Stimulated activated naive CD8-positive, alpha-beta T cell treated with anti-CD3 and anti-CD28 coated beads, Interleukin-15, Interleukin-2, amounts not matched to agents 100 ng/mL and 50 ng/mL, for 24 hours (primary cell): ENCODE results near the gene SPINT2.

Experiments used
- H3K27ac Mint-ChIP-seq: one replicate; pipeline ENCODE4 v1.8.0; 2021; ENCODE audit warnings: mild to moderate bottlenecking, mixed read lengths
- H3K27me3 Mint-ChIP-seq: one replicate; pipeline ENCODE4 v1.8.0; 2021; ENCODE audit warnings: mixed read lengths
- H3K36me3 Mint-ChIP-seq: one replicate; pipeline ENCODE4 v1.8.0; 2021; ENCODE audit warnings: low read depth, mixed read lengths
- H3K4me1 Mint-ChIP-seq: one replicate; pipeline ENCODE4 v1.8.0; 2021; ENCODE audit warnings: low read depth, mixed read lengths
- H3K4me3 Mint-ChIP-seq: one replicate; pipeline ENCODE4 v1.8.0; 2021; ENCODE audit warnings: mild to moderate bottlenecking, mixed read lengths
- H3K9me3 Mint-ChIP-seq: one replicate; pipeline ENCODE4 v1.8.0; 2021; ENCODE audit warnings: mixed read lengths

The SPINT2 gene

GRCh38 chr19:38289955-38290354 lies 25.6 kb downstream of the SPINT2 start:
- no peaks in the 10 kb centered on the region for H3K27me3 Mint-ChIP-seq
- H3K4me3 Mint-ChIP-seq: no peak overlapping the region
- H3K9me3 Mint-ChIP-seq: no peaks in the 10 kb centered on the region
- H3K36me3 Mint-ChIP-seq: peaks cover 11% of the 10 kb centered on the region
- H3K4me1 Mint-ChIP-seq: no peaks in the 10 kb centered on the region
- H3K27ac Mint-ChIP-seq: no peak overlapping the region

- Mint-ChIP-seq H3K27me3 (no peaks in the 10 kb centered on the region), H3K36me3 (peaks cover 11% of the 10 kb centered on the region), H3K4me3 (no peak overlapping the region), H3K4me1 (no peaks in the 10 kb centered on the region), H3K9me3 (no peaks in the 10 kb centered on the region), H3K27ac (no peak overlapping the region)
These were observed 26.3 kb downstream of the SPINT2 start for GRCh38 chr19:38290631-38291147.

- H3K9me3 Mint-ChIP-seq: no peaks in the 10 kb centered on the region
- no peak overlapping the region for H3K4me3 Mint-ChIP-seq
- H3K27me3 Mint-ChIP-seq: no peaks in the 10 kb centered on the region
- no peaks in the 10 kb centered on the region for H3K4me1 Mint-ChIP-seq
- H3K27ac Mint-ChIP-seq: no peak overlapping the region
- H3K36me3 Mint-ChIP-seq: peaks cover 8% of the 10 kb centered on the region
These were observed 27.5 kb downstream of the SPINT2 start for GRCh38 chr19:38291855-38292254.

- Mint-ChIP-seq H3K4me1 (no peaks in the 10 kb centered on the region), H3K27me3 (no peaks in the 10 kb centered on the region), H3K9me3 (no peaks in the 10 kb centered on the region), H3K27ac (no peak overlapping the region), H3K36me3 (peaks cover 7% of the 10 kb centered on the region), H3K4me3 (no peak overlapping the region)
These were observed 28.9 kb downstream of the SPINT2 start for GRCh38 chr19:38293281-38293680.

- Mint-ChIP-seq H3K4me3 (no peak overlapping the region), H3K27me3 (no peaks in the 10 kb centered on the region), H3K27ac (no peak overlapping the region), H3K4me1 (no peaks in the 10 kb centered on the region), H3K36me3 (peaks cover 7% of the 10 kb centered on the region), H3K9me3 (no peaks in the 10 kb centered on the region)
These were observed 29.7 kb downstream of the SPINT2 start for GRCh38 chr19:38294090-38294489.

GRCh38 chr19:38298821-38299680 lies 34.7 kb downstream of the SPINT2 start:
- Mint-ChIP-seq H3K9me3 (no peaks in the 10 kb centered on the region), H3K4me1 (no peaks in the 10 kb centered on the region), H3K27me3 (no peaks in the 10 kb centered on the region), H3K4me3 (no peak overlapping the region), H3K27ac (no peak overlapping the region), H3K36me3 (no peaks in the 10 kb centered on the region)

GRCh38 chr19:38303517-38304351 lies 39.4 kb downstream of the SPINT2 start, which contains the start of gene C19orf33:
C19orf33 (plus strand) TSS chr19:38304251; CDS start chr19:38304262, 11 bp downstream.
- Mint-ChIP-seq H3K27ac (no peak within 1 kb of the TSS), H3K9me3 (no peaks in the 10 kb centered on the region), H3K27me3 (no peaks in the 10 kb centered on the region), H3K4me1 (no peaks in the 10 kb centered on the region), H3K4me3 (no peak within 1 kb of the TSS), H3K36me3 (peaks cover 7% of the 10 kb centered on the region)

GRCh38 chr19:38304352-38304865 lies 40.0 kb downstream of the SPINT2 start:
- Mint-ChIP-seq H3K4me3 (no peak overlapping the region), H3K36me3 (peaks cover 7% of the 10 kb centered on the region), H3K4me1 (no peaks in the 10 kb centered on the region), H3K27ac (no peak overlapping the region), H3K27me3 (no peaks in the 10 kb centered on the region), H3K9me3 (no peaks in the 10 kb centered on the region)

GRCh38 chr19:38304866-38305429 lies 40.6 kb downstream of the SPINT2 start:
- Mint-ChIP-seq H3K27ac (no peak overlapping the region), H3K9me3 (no peaks in the 10 kb centered on the region), H3K36me3 (peaks cover 7% of the 10 kb centered on the region), H3K27me3 (no peaks in the 10 kb centered on the region), H3K4me3 (no peak overlapping the region), H3K4me1 (no peaks in the 10 kb centered on the region)

- Mint-ChIP-seq H3K4me3 (no peak overlapping the region), H3K4me1 (no peaks in the 10 kb centered on the region), H3K9me3 (no peaks in the 10 kb centered on the region), H3K27ac (no peak overlapping the region), H3K27me3 (no peaks in the 10 kb centered on the region), H3K36me3 (peaks cover 14% of the 10 kb centered on the region)
These were observed 41.9 kb downstream of the SPINT2 start for GRCh38 chr19:38306236-38306635.

- no peaks in the 10 kb centered on the region for H3K9me3 Mint-ChIP-seq
- no peaks in the 10 kb centered on the region for H3K4me1 Mint-ChIP-seq
- H3K36me3 Mint-ChIP-seq: peaks cover 14% of the 10 kb centered on the region
- H3K4me3 Mint-ChIP-seq: no peak overlapping the region
- H3K27ac Mint-ChIP-seq: no peak overlapping the region
- no peaks in the 10 kb centered on the region for H3K27me3 Mint-ChIP-seq
These were observed 42.7 kb downstream of the SPINT2 start for GRCh38 chr19:38307076-38307475.

GRCh38 chr19:38307597-38307996 lies 43.2 kb downstream of the SPINT2 start:
- Mint-ChIP-seq H3K36me3 (peaks cover 14% of the 10 kb centered on the region), H3K4me3 (no peak overlapping the region), H3K4me1 (peaks cover 2% of the 10 kb centered on the region), H3K27me3 (no peaks in the 10 kb centered on the region), H3K9me3 (no peaks in the 10 kb centered on the region), H3K27ac (no peak overlapping the region)

- Mint-ChIP-seq H3K4me1 (peaks cover 4% of the 10 kb centered on the region), H3K27me3 (no peaks in the 10 kb centered on the region), H3K4me3 (no peak overlapping the region), H3K36me3 (peaks cover 14% of the 10 kb centered on the region), H3K9me3 (no peaks in the 10 kb centered on the region), H3K27ac (no peak overlapping the region)
These were observed 43.8 kb downstream of the SPINT2 start for GRCh38 chr19:38308006-38308766.

GRCh38 chr19:38308926-38309614 lies 44.7 kb downstream of the SPINT2 start:
- no peaks in the 10 kb centered on the region for H3K27me3 Mint-ChIP-seq
- peaks cover 11% of the 10 kb centered on the region for H3K4me1 Mint-ChIP-seq
- H3K36me3 Mint-ChIP-seq: peaks cover 14% of the 10 kb centered on the region
- H3K4me3 Mint-ChIP-seq: no peak overlapping the region
- no peak overlapping the region for H3K27ac Mint-ChIP-seq
- H3K9me3 Mint-ChIP-seq: no peaks in the 10 kb centered on the region
